ENCODE measurements around the gene SLC10A1.

- TF ChIP-seq POLR2AphosphoS5 (IDR thresholded peaks at IDR 0.05; ENCODE audit: low read depth, low read length) (no peak), TAF1 (IDR thresholded peaks at IDR 0.05; ENCODE audit: borderline replicate concordance, insufficient read depth, low read length) (no peak), REST (IDR thresholded peaks at IDR 0.05; ENCODE audit: insufficient read depth in 1 of 2, low read depth in 2 of 2, low read length in 2 of 2) (no peak), FOXP2 (optimal IDR thresholded peaks at IDR 0.05; ENCODE audit: borderline replicate concordance, extremely low read depth, extremely low read length, insufficient read depth) (no peak)
Observed at GRCh38 chr14:69768873-69769272, 28.2 kb downstream of the SLC10A1 start.
